Measurements from ENCODE around the gene OMP.

The OMP gene

DNA sequence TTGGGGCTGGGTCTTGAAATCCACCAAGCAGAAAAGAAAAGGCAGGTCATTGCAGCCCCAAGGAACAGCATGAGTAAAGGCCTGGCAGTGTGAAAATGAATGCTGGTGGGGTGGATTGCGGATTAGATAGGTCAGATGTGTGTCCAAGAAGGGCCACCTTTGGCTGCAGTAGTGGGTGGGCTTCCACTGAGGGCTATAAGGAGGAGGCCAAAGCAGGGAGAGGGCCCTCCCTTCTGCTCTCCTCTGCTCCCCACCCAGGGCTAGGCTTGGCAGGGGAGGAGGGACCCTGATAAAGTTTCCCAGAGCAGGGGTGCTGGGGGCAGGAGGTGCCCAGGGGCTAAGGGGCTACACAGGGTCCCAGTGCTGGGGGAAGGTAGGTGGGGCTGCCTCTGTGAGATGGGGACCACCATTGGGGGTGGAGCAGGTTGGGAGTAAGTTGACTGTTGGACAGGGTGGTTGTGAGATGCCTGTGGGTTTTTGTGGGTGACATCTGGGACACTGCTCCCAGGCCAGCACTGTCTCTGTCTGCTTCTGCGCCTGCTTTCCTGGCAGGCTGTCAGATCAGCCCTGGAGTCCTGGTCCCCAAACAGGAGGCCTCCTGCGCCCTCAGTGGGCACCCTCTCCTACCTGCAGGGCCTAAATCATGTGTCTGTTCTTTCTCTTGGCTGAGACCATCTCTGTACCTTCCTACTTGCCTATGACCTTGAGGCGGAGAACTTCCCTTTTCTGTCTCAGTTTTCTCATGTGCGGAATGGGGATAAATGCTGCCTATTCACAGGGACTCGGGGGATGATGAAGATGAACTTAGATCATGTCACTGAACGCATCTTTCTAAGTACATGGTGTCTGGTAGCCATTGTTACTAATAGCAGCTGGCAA is 33.9 kb upstream of the OMP start:
- Histone ChIP-seq H3K36me3 (no peaks in the 10 kb centered on the region), H4K20me1 (peaks cover 18% of the 10 kb centered on the region), H3K4me2 (peak overlapping the region; percentile 99), H3K4me1 (peaks cover 71% of the 10 kb centered on the region), H3K4me3 (no peak overlapping the region), H3K9me3 (no peaks in the 10 kb centered on the region), H3K27ac (no peak overlapping the region), H3K9ac (no peak overlapping the region), H3K27me3 (peaks cover 14% of the 10 kb centered on the region; the same call in 1 of the 2 replicates)
- TF ChIP-seq Cebpa-rat (IDR thresholded peaks at IDR 0.05) = no peak

DNA sequence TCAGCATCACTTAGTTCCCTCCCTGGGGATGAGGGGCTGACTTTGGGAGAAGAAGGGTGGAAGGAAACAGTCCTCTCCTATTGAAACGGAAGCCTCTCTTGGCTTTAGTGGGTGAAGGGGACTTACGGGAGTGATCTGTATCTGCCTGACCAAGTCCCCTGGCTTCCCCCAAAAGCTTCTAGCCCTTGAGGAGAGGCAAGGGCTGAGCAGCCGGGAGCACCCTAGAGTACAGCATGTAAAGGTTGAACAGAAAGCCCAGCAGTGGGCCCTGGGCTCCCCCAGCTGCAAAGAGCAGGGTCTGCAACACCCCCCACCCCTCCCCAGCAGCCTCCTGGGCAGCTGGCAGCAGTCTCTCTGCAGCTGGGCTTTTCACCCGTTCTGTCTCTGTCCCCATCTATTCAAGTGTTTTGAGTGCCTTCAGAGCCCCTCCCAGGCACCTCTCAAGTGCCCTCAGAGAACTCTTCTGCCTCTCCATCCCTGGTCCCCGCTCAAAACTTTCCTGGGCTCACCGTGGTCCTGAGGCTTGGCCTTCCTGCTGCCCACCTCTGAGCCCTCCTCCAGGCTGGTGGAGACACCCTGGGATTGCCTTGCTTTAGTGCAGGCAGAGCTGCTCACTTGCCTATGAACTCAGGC is 33.2 kb upstream of the OMP start:
- no peaks in the 10 kb centered on the region for H3K9me3 ChIP-seq
- peaks cover 14% of the 10 kb centered on the region; the same call in 1 of the 2 replicates for H3K27me3 ChIP-seq
- H3K4me3 ChIP-seq = no peak overlapping the region
- H3K9ac ChIP-seq = no peak overlapping the region
- H3K27ac ChIP-seq = no peak overlapping the region
- peak overlapping the region; percentile 99 for H3K4me2 ChIP-seq
- H3K36me3 ChIP-seq = no peaks in the 10 kb centered on the region
- no peak for TF ChIP-seq Cebpa-rat (IDR thresholded peaks at IDR 0.05)
- H3K4me1 ChIP-seq = peaks cover 79% of the 10 kb centered on the region
- peaks cover 18% of the 10 kb centered on the region for H4K20me1 ChIP-seq

DNA sequence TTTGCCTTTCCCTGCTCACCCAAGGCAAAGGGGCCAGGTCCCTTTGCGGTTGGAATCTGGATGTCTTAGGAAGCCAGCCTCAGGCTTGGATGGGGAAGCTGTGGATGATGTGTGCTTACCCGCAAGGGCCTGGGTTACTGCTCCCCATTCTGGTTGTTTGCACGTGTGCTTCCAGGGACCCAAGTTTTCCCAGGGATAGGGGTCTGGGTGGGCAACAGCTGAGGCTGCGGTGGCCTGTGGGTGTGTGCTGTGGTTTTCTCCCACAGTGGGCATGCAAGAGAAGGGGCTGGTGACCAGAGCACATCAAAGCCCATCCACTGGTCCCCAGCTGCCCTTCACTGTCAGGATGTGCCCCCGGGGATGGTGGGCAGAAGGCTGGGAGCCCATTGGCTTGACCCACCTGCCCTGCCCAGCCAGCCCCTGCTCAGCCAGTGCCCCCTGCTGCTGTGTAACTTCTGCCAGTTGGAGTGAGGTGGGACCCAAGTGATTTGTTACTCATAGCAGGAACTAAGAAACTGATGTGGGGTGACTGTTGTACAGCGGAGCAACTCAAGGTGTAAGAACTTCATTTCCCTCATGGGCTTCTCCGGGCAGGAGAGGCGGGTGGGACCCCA is 32.6 kb upstream of the OMP start:
- TF ChIP-seq Cebpa-rat (IDR thresholded peaks at IDR 0.05) = no peak
- Histone ChIP-seq H3K9me3 (no peaks in the 10 kb centered on the region), H4K20me1 (peaks cover 18% of the 10 kb centered on the region), H3K4me2 (peak overlapping the region; percentile 99), H3K27me3 (peaks cover 12% of the 10 kb centered on the region; the same call in 1 of the 2 replicates), H3K9ac (no peak overlapping the region), H3K27ac (no peak overlapping the region), H3K4me1 (peaks cover 82% of the 10 kb centered on the region), H3K36me3 (no peaks in the 10 kb centered on the region), H3K4me3 (no peak overlapping the region)

DNA sequence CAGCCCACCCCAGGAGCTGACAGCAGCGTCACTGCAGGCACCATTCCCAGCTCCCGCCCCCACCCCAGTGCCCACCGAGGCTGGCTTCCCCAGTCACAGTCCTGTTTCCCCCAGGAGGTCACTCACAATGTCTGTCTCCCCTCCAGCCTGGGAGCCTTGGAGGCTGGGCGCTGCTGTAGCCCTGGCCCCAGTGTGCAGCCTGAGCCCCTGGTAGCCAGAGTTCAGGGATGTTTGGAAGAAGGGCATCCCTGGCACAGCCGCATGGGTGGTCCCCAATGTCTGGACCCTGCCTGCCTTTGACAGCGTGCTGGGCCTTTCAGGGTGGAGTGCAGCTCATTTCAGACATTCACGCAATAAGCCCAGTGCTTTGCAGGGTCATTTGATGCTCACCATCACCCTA is 31.6 kb upstream of the OMP start:
- Histone ChIP-seq H3K4me2 (no peak overlapping the region), H3K4me3 (no peak overlapping the region), H3K9ac (no peak overlapping the region), H3K36me3 (no peaks in the 10 kb centered on the region), H4K20me1 (peaks cover 18% of the 10 kb centered on the region), H3K27me3 (peaks cover 2% of the 10 kb centered on the region; the same call in 1 of the 2 replicates), H3K4me1 (peaks cover 75% of the 10 kb centered on the region), H3K9me3 (no peaks in the 10 kb centered on the region), H3K27ac (no peak overlapping the region)
- TF ChIP-seq Cebpa-rat (IDR thresholded peaks at IDR 0.05) = no peak

DNA sequence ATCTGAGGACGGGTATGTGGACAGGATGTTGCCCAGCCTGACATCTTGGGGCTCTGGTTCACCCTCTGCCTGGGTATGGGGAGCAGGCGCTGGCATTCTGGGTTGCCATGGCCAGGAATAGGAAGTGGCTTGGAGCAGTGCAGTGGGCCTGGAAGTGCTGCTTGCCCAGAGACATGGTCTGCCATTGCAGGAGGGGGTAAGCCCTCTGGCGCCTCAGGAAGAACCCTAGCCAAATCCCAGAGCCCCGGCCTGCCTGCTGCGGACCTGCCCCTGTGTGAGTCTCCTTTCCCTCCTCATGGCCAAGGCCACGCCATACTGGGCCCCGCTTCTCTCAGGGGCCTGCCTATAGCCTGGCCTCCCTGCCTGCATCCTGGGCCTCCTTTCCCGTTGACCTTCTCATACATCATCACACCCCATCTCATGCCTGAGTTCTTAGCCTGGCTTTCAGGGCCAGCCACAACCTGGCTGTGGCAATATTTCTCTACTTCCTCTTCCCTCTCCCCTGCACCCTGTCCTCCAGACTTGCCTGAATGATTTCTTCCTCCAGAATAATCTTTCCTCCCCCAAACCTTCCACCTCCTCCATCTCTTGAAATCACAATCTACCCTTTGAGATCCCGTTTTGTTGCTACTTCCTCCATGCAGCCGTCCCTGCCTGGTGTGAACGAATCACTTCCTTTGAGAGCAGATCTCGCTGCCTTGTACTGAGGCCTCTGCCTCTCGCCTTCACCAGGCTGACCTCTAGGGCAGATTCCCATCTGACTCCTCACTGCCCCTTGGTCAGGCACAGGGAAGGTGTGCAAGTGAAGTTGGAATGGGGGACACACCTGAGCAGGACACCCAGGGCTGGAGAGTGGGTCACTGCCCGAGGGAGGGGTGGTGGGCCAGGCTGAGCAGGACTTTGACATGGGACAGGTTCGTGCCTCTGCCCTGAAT is 30.7 kb upstream of the OMP start:
- H3K36me3 ChIP-seq = no peaks in the 10 kb centered on the region
- peak overlapping the region; percentile 51 for H3K27ac ChIP-seq
- peak overlapping the region; percentile 79 for H3K4me2 ChIP-seq
- H4K20me1 ChIP-seq = peaks cover 18% of the 10 kb centered on the region
- no peaks in the 10 kb centered on the region for H3K27me3 ChIP-seq
- no peak overlapping the region for H3K4me3 ChIP-seq
- no peak for TF ChIP-seq Cebpa-rat (IDR thresholded peaks at IDR 0.05)
- H3K9me3 ChIP-seq = no peaks in the 10 kb centered on the region
- H3K9ac ChIP-seq = peak overlapping the region; percentile 41; the same call in 1 of the 2 replicates
- H3K4me1 ChIP-seq = peaks cover 72% of the 10 kb centered on the region

DNA sequence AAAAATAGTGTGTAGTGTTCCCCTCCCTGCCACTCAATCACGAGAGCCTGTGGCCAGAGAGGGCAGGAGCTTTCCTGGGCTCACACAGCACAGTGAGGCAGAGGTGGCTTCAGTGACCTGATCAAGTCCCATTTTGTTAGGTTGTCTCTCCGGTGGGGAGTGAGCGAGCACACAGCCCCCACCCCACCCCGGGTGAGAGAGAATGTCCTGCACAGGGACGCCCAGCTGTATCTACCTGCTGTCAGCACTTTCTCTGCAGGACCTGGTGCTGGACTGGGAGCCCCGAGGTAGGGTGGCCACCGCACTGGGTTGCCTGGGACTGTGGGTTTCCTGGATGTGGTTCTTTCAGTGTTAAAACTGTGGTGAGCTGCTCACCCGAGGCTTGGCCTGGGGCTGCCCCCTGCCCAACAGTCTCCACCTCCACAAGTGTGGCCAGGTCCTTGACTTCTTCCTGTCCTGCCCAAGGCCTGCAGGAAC is 29.8 kb upstream of the OMP start:
- Histone ChIP-seq H3K4me2 (peak overlapping the region; percentile 79), H3K4me3 (no peak overlapping the region), H3K36me3 (no peaks in the 10 kb centered on the region), H3K4me1 (peaks cover 65% of the 10 kb centered on the region), H3K9me3 (no peaks in the 10 kb centered on the region), H3K27me3 (no peaks in the 10 kb centered on the region), H4K20me1 (peaks cover 16% of the 10 kb centered on the region), H3K27ac (peak overlapping the region; percentile 51), H3K9ac (0 out of 2 replicates have a peak overlapping the region, but pooled peaks have one; percentile 41)
- no peak for TF ChIP-seq Cebpa-rat (IDR thresholded peaks at IDR 0.05)

DNA sequence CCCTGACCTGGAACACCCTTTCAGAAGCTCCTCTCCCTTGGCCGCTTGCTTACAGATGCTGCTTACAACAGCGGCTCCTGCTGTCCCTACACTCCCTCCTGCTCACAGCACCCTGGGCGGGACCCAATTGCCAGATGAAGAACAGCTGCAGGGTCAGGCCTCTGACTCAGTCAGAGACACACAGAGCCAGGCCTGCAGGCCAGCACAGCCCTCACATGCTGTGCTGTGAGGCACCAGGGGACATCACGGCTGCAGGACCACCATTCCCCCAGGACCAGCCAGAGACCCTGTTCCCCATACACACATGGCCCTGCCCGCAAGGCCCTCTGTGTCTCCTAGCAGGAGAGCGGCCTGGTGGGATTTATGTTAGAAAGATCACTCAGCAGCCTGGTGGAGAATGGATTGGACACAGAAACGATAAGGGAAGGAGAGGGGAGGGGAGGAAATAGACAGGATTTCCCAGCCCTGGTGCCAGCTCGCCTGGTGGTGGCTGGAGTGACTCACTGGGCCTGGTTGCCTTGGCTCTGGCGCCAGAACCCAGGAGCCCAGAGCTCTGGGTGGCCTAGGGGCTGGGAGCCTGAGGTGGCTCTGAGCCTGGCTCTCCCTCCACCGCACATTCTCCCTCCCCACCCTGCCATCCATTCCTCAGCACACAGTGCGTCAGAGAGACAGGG is 29.2 kb upstream of the OMP start:
- H3K9me3 ChIP-seq = no peaks in the 10 kb centered on the region
- peaks cover 10% of the 10 kb centered on the region for H4K20me1 ChIP-seq
- H3K4me1 ChIP-seq = peaks cover 59% of the 10 kb centered on the region
- peak overlapping the region; percentile 41; the same call in 1 of the 2 replicates for H3K9ac ChIP-seq
- peak overlapping the region; percentile 51 for H3K27ac ChIP-seq
- no peaks in the 10 kb centered on the region for H3K36me3 ChIP-seq
- no peak overlapping the region for H3K4me3 ChIP-seq
- H3K4me2 ChIP-seq = peak overlapping the region; percentile 79
- TF ChIP-seq Cebpa-rat (IDR thresholded peaks at IDR 0.05) = no peak
- no peaks in the 10 kb centered on the region for H3K27me3 ChIP-seq

DNA sequence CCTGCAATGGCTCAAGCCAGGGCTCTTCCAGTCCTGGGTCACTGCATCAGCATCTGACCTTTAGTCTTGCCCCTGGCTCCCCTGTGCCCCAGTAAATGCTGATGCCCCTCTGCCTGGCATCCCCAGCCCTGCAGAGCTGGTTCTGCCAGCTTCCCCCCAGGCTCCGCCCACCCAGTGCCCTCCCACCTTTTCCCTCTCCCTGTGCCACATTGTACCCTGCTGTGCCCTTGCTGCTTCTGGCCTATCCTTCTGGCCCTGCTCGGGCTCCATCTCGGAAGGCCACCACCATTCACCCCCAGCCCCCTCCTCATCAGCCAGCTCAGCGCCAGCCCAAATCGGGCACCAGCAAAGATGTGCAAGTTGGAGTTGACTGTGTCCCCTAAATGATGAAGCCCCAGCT is 28.4 kb upstream of the OMP start:
- no peaks in the 10 kb centered on the region for H3K27me3 ChIP-seq
- peak overlapping the region; percentile 32; the same call in 1 of the 2 replicates for H3K27ac ChIP-seq
- H3K36me3 ChIP-seq = no peaks in the 10 kb centered on the region
- H3K4me2 ChIP-seq = peak overlapping the region; percentile 79; the same call in 1 of the 2 replicates
- H3K9ac ChIP-seq = no peak overlapping the region; the same call in 1 of the 2 replicates
- H4K20me1 ChIP-seq = peaks cover 3% of the 10 kb centered on the region; the same call in 1 of the 2 replicates
- no peaks in the 10 kb centered on the region for H3K9me3 ChIP-seq
- peaks cover 52% of the 10 kb centered on the region for H3K4me1 ChIP-seq
- H3K4me3 ChIP-seq = no peak overlapping the region
- no peak for TF ChIP-seq Cebpa-rat (IDR thresholded peaks at IDR 0.05)
